CD14-positive monocyte (primary cell): ENCODE data around the gene FAM120A. TPM values are rescaled to one million over a fixed set of nuclear protein-coding genes. Genes with fewer than 3 reads are reported as not detected.
A peak's percentile ranks its signal among the peaks of the same experiment; 100 is the strongest.

Experiments
- DNase-seq, 3 donors: peaks; one replicate each; pipeline ENCODE4 v3.0.0-alpha.2; 2011 to 2022
- H2AFZ ChIP-seq: 2 replicates; pipeline ENCODE4 v1.6.0; 2012; ENCODE audit warnings: mild to moderate bottlenecking, low read depth, low read length, inconsistent platforms; ENCODE audit not compliant: insufficient read depth, poor library complexity, severe bottlenecking
- H3K27ac ChIP-seq, 2 donors: 1 replicate in 1 of 2; 2 replicates in 1 of 2; pipeline ENCODE4 v1.5.1; 2012 to 2013; ENCODE audit warnings: low read length in 2 of 2, control low read depth in 1 of 2, inconsistent platforms in 1 of 2, low read depth in 1 of 2, mild to moderate bottlenecking in 1 of 2
- H3K27me3 ChIP-seq, 2 donors: one replicate each; pipeline versions ENCODE4 v1.6.0 to v1.6.1; 2011 to 2013; ENCODE audit warnings: low read length in 2 of 2; ENCODE audit not compliant: control insufficient read depth in 2 of 2, insufficient read depth in 2 of 2
- H3K36me3 ChIP-seq, 2 donors: replicated peaks in 1 of 2; 1 replicate in 1 of 2; 2 replicates in 1 of 2; pipeline versions ENCODE4 v1.5.1 to v1.6.1; 2012 to 2013; ENCODE audit warnings: low read length in 2 of 2, control low read depth in 1 of 2, inconsistent platforms in 1 of 2, mild to moderate bottlenecking in 1 of 2; ENCODE audit not compliant: insufficient read depth in 2 of 2, control insufficient read depth in 1 of 2
- H3K4me1 ChIP-seq, 2 donors: 1 replicate in 1 of 2; 2 replicates in 1 of 2; pipeline versions ENCODE4 v1.5.1 to v1.6.1; 2012 to 2013; ENCODE audit warnings: low read length in 2 of 2, control low read depth in 1 of 2, inconsistent platforms in 1 of 2, mild to moderate bottlenecking in 1 of 2, moderate library complexity in 1 of 2; ENCODE audit not compliant: insufficient read depth in 2 of 2, control insufficient read depth in 1 of 2
- H3K4me2 ChIP-seq: replicated peaks from 2 replicates; pipeline ENCODE3; 2012; ENCODE audit warnings: low read length, moderate library complexity, mild to moderate bottlenecking; ENCODE audit not compliant: poor library complexity, severe bottlenecking; ENCODE audit errors: extremely low read depth
- H3K4me3 ChIP-seq, 3 experiments: fragments of 200-600 bp in 1 of 3; sonication (generic) in 1 of 3; replicated peaks in 1 of 3; 1 replicate in 2 of 3; 2 replicates in 1 of 3; pipeline ENCODE4 v1.5.1; 2011 to 2013; ENCODE audit warnings: low read length in 3 of 3, mild to moderate bottlenecking in 3 of 3, control low read depth in 2 of 3, low read depth in 2 of 3, inconsistent platforms in 1 of 3, moderate library complexity in 1 of 3
- H3K79me2 ChIP-seq: 2 replicates; pipeline ENCODE4 v1.6.0; 2012; ENCODE audit warnings: mild to moderate bottlenecking, control low read depth, inconsistent platforms, low read length, moderate library complexity; ENCODE audit not compliant: insufficient read depth
- H3K9ac ChIP-seq: 2 replicates; pipeline ENCODE4 v1.6.0; 2017; ENCODE audit warnings: low read length, mild to moderate bottlenecking; ENCODE audit not compliant: insufficient read depth, poor library complexity, severe bottlenecking
- H3K9me3 ChIP-seq, 2 donors: replicated peaks in 1 of 2; 1 replicate in 1 of 2; 2 replicates in 1 of 2; pipeline versions ENCODE4 v1.5.1 to v1.6.1; 2012 to 2013; ENCODE audit warnings: low read length in 2 of 2, control low read depth in 1 of 2; ENCODE audit not compliant: control insufficient read depth in 1 of 2, insufficient read depth in 1 of 2
- H4K20me1 ChIP-seq: 2 replicates; pipeline ENCODE4 v1.6.0; 2012; ENCODE audit warnings: mild to moderate bottlenecking, low read length, control low read depth, moderate library complexity; ENCODE audit not compliant: insufficient read depth
- H3K27ac Mint-ChIP-seq, 7 donors: one replicate each; pipeline ENCODE4 v1.8.0; 2020; ENCODE audit warnings: mild to moderate bottlenecking in 7 of 7, mixed read lengths in 7 of 7, moderate library complexity in 6 of 7, inconsistent platforms in 2 of 7
- H3K27me3 Mint-ChIP-seq, 3 donors: one replicate each; pipeline ENCODE4 v1.8.0; 2021 to 2022; ENCODE audit warnings: low read depth in 3 of 3, mild to moderate bottlenecking in 3 of 3, mixed read lengths in 3 of 3, moderate library complexity in 3 of 3, inconsistent platforms in 1 of 3
- H3K36me3 Mint-ChIP-seq, 2 donors: one replicate each; pipeline ENCODE4 v1.8.0; 2020; ENCODE audit warnings: mixed read lengths in 2 of 2, inconsistent platforms in 1 of 2, mild to moderate bottlenecking in 1 of 2
- H3K4me1 Mint-ChIP-seq: one replicate; pipeline ENCODE4 v1.8.0; 2020; ENCODE audit warnings: mild to moderate bottlenecking, mixed read lengths
- H3K4me3 Mint-ChIP-seq, 2 donors: one replicate each; pipeline ENCODE4 v1.8.0; 2020; ENCODE audit warnings: mild to moderate bottlenecking in 2 of 2, mixed read lengths in 2 of 2, moderate library complexity in 1 of 2
- H3K9me3 Mint-ChIP-seq, 7 donors: one replicate each; pipeline ENCODE4 v1.8.0; 2020 to 2022; ENCODE audit warnings: mixed read lengths in 7 of 7, mild to moderate bottlenecking in 6 of 7, moderate library complexity in 6 of 7, inconsistent platforms in 2 of 7
- WGBS: methylation state at CpG from one replicate; pipeline ENCODE4 v1.1.5; 2013; ENCODE audit warnings: missing lambda C conversion rate; ENCODE audit not compliant: insufficient coverage; 5-methylcytosine and 5-hydroxymethylcytosine counted together
- intact Hi-C, 2 donors: fragments of 100-400 bp; cut with micrococcal nuclease; formaldehyde crosslinking; loops; one replicate each; pipeline versions ENCODE4 v1.15.0 to v1.15.1; 2023
- polyA plus RNA-seq, 3 donors: library from polyadenylated mRNA; depleted of rRNA in 1 of 3; unstranded in 2 of 3; stranded (reverse) in 1 of 3; fragments of 300-500 nt in 2 of 3; fragments of >200 nt in 1 of 3; fragmentation: Illumina TruSeq in 2 of 3; gene quantifications; 1 replicate in 2 of 3; 2 replicates in 1 of 3; pipeline ENCODE4 v1.2.3, GENCODE V29; 2012 to 2021
- TF ChIP-seq, protein P1 (sequence below): fragments of 200-600 bp; IDR thresholded peaks from one replicate; pipeline ENCODE4 v1.8.0; 2022; ENCODE audit warnings: antibody characterized with exemption, mild to moderate bottlenecking

Gene FAM120A
- polyA plus RNA-seq, 3 donors, result 10.4 to 76.6 (median 12.7) TPM

DNA sequence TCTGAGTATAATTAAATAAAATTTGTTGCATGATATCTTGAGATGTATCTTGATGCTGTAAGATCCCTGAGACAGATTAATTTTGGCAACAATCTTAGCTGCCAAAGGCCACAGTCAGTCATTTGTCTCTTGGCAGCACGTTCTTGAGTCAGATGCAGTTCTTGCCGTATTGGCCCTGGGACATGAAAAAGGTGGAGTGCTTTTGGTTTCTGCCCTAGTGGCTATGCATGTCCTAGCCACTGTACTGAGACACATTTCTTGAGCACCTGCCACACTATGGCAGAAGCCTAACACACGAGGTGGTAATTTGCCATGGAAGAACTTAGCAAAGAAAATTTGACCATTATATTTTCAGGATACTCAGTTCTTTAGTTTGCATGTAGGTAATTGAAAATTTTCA is 79.9 kb downstream of the FAM120A start:
- intact Hi-C loops, result no loop called here
- no peak overlapping the region for H3K9ac ChIP-seq
- peaks cover 87 to 95% of the 10 kb centered on the region in 2 donors for H3K36me3 Mint-ChIP-seq
- no peaks in the 10 kb centered on the region for H3K4me1 ChIP-seq
- no peak overlapping the region for H2AFZ ChIP-seq
- 100% methylated on average over 2 of the region's 3 CpGs for WGBS
- H3K4me2 ChIP-seq, result no peak overlapping the region
- peaks cover 93 to 98% of the 10 kb centered on the region in 2 donors for H3K36me3 ChIP-seq
- peaks cover 0 to 2% (median 0%) of the 10 kb centered on the region in 3 donors for H3K27me3 Mint-ChIP-seq
- H3K4me3 ChIP-seq, result no peak overlapping the region
- no peaks in the 10 kb centered on the region for H3K27me3 ChIP-seq
- H3K4me3 Mint-ChIP-seq, result no peak overlapping the region
- TF ChIP-seq, protein P1, sequence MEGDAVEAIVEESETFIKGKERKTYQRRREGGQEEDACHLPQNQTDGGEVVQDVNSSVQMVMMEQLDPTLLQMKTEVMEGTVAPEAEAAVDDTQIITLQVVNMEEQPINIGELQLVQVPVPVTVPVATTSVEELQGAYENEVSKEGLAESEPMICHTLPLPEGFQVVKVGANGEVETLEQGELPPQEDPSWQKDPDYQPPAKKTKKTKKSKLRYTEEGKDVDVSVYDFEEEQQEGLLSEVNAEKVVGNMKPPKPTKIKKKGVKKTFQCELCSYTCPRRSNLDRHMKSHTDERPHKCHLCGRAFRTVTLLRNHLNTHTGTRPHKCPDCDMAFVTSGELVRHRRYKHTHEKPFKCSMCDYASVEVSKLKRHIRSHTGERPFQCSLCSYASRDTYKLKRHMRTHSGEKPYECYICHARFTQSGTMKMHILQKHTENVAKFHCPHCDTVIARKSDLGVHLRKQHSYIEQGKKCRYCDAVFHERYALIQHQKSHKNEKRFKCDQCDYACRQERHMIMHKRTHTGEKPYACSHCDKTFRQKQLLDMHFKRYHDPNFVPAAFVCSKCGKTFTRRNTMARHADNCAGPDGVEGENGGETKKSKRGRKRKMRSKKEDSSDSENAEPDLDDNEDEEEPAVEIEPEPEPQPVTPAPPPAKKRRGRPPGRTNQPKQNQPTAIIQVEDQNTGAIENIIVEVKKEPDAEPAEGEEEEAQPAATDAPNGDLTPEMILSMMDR, result no peak
- peak overlapping the region in 1 of 2 donors; percentile 13 for H3K27ac ChIP-seq
- no peak overlapping the region for H3K27ac Mint-ChIP-seq
- H3K9me3 ChIP-seq, result no peaks in the 10 kb centered on the region
- no peaks in the 10 kb centered on the region for H3K4me1 Mint-ChIP-seq
- no peaks in the 10 kb centered on the region for H3K9me3 Mint-ChIP-seq
- no peak for DNase-seq
- peaks cover 10% of the 10 kb centered on the region for H3K79me2 ChIP-seq
- H4K20me1 ChIP-seq, result peaks cover 43% of the 10 kb centered on the region

DNA sequence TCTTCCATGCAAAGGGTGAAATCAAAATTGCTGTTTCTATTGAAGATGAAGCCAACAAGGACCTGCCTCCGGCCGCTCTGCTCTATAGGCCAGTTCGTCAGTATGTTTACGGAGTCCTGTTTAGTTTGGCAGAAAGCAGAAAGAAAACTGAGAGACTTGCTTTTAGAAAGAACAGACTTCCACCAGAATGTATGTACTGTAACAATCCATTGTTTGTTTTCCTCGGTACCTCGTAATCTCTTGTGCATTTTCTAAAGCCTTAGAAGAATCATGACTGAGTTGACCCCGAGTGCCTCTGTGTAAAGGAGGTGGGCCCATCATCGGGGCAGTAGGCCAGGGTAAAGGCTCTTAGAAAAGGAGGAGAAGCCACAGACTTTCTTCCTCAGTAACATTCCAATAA is 80.7 kb downstream of the FAM120A start:
- intact Hi-C loops, result no loop called here
- H3K9me3 ChIP-seq, result no peaks in the 10 kb centered on the region
- TF ChIP-seq, protein P1, result no peak
- H3K9ac ChIP-seq, result no peak overlapping the region
- no peaks in the 10 kb centered on the region for H3K4me1 ChIP-seq
- Mint-ChIP-seq H3K4me3 (no peak overlapping the region), H3K36me3 (peaks cover 87 to 95% of the 10 kb centered on the region in 2 donors), H3K27me3 (peaks cover 0 to 2% (median 0%) of the 10 kb centered on the region in 3 donors), H3K27ac (peak overlapping the region in 1 of 7 donors; percentile 26), H3K4me1 (no peaks in the 10 kb centered on the region), H3K9me3 (no peaks in the 10 kb centered on the region)
- H4K20me1 ChIP-seq, result peaks cover 47% of the 10 kb centered on the region
- peaks cover 91 to 98% of the 10 kb centered on the region in 2 donors for H3K36me3 ChIP-seq
- no peak for DNase-seq
- no peak overlapping the region for H3K4me3 ChIP-seq
- no peaks in the 10 kb centered on the region for H3K27me3 ChIP-seq
- H3K4me2 ChIP-seq, result no peak overlapping the region
- no peak overlapping the region for H2AFZ ChIP-seq
- 98% methylated on average over 6 of the region's 8 CpGs for WGBS
- H3K79me2 ChIP-seq, result peaks cover 10% of the 10 kb centered on the region
- H3K27ac ChIP-seq, result peak overlapping the region in 1 of 2 donors; percentile 13
